HepG2 (cell line): ENCODE measurements around the gene ATP10D. TPM values are rescaled to one million over a fixed set of nuclear protein-coding genes. Genes with fewer than 3 reads are reported as not detected.

Source experiments
- BRF2 ChIP-seq: sonication (generic); formaldehyde crosslinking; IDR thresholded peaks from 2 replicates; pipeline ENCODE4 v1.8.1; 2022; ENCODE audit warnings: mild to moderate bottlenecking, missing genetic modification reagents
- CCDC6 ChIP-seq: sonication (generic); formaldehyde crosslinking; IDR thresholded peaks from 2 replicates; pipeline ENCODE4 v1.8.1; 2022; ENCODE audit warnings: mild to moderate bottlenecking, missing genetic modification reagents, moderate library complexity
- DRAP1 ChIP-seq: IDR thresholded peaks from 2 replicates; pipeline ENCODE4 v1.6.1; 2016; ENCODE audit warnings: missing genetic modification reagents, missing compliant biosample characterization
- E2F1 ChIP-seq: sonication (generic); formaldehyde crosslinking; IDR thresholded peaks from 2 replicates; pipeline ENCODE4 v1.5.0; 2020; ENCODE audit warnings: missing genetic modification reagents
- GMEB1 ChIP-seq: sonication (generic); formaldehyde crosslinking; IDR thresholded peaks from 2 replicates; pipeline ENCODE4 v1.5.1; 2020; ENCODE audit warnings: missing genetic modification reagents, mild to moderate bottlenecking, borderline replicate concordance
- HMGXB4 ChIP-seq, 2 experiments: sonication (generic) in 1 of 2; formaldehyde crosslinking in 1 of 2; IDR thresholded peaks; 2 replicates each; pipeline versions ENCODE4 v1.4.0 to v1.6.1; 2018 to 2020; ENCODE audit warnings: missing genetic modification reagents in 2 of 2, borderline replicate concordance in 1 of 2, low read depth in 1 of 2, mild to moderate bottlenecking in 1 of 2, missing biosample characterization in 1 of 2
- MIER3 ChIP-seq: IDR thresholded peaks from 2 replicates; pipeline ENCODE4 v1.6.1; 2016; ENCODE audit warnings: missing compliant biosample characterization, borderline replicate concordance
- RARA ChIP-seq: IDR thresholded peaks from 2 replicates; pipeline ENCODE4 v1.6.1; 2016; ENCODE audit warnings: missing genetic modification reagents, missing compliant biosample characterization
- SMC3 ChIP-seq: IDR thresholded peaks from 2 replicates; pipeline ENCODE4 v1.6.1; 2011; ENCODE audit warnings: low read length, improper control_type of control experiment
- SRSF1 ChIP-seq: fragments of 200-400 bp; formaldehyde crosslinking; optimal IDR thresholded peaks from 2 replicates; pipeline ENCODE3; 2017; ENCODE audit warnings: mild to moderate bottlenecking, low read depth, low read length, moderate library complexity
- ZBTB44 ChIP-seq: sonication (generic); formaldehyde crosslinking; IDR thresholded peaks from 2 replicates; pipeline ENCODE4 v1.4.0; 2020; ENCODE audit warnings: missing genetic modification reagents
- ZNF253 ChIP-seq: sonication (generic); formaldehyde crosslinking; IDR thresholded peaks from 2 replicates; pipeline ENCODE4 v1.8.0; 2022; ENCODE audit warnings: mild to moderate bottlenecking, missing genetic modification reagents, borderline replicate concordance
- ZNF430 ChIP-seq: sonication (generic); formaldehyde crosslinking; IDR thresholded peaks from 2 replicates; pipeline ENCODE4 v1.9.0; 2021; ENCODE audit warnings: mild to moderate bottlenecking, missing genetic modification reagents
- ZNF614 ChIP-seq: IDR thresholded peaks from 2 replicates; pipeline ENCODE4 v1.6.1; 2018; ENCODE audit warnings: missing biosample characterization, missing genetic modification reagents, inconsistent platforms, borderline replicate concordance
- ZNF737 ChIP-seq: sonication (generic); formaldehyde crosslinking; IDR thresholded peaks from 2 replicates; pipeline ENCODE4 v1.5.0; 2020; ENCODE audit warnings: missing genetic modification reagents, mild to moderate bottlenecking, borderline replicate concordance
- ZNF879 ChIP-seq: sonication (generic); formaldehyde crosslinking; IDR thresholded peaks from 2 replicates; pipeline ENCODE4 v1.8.1; 2023; ENCODE audit warnings: missing genetic modification reagents
- ZNF883 ChIP-seq: sonication (generic); formaldehyde crosslinking; IDR thresholded peaks from 2 replicates; pipeline ENCODE4 v1.5.1; 2020; ENCODE audit warnings: mild to moderate bottlenecking, missing genetic modification reagents; ENCODE audit errors: not compliant biosample characterization
- polyA plus RNA-seq, 8 experiments: library from polyadenylated mRNA; depleted of rRNA in 3 of 8; stranded (reverse) in 7 of 8; unstranded in 1 of 8; fragments of >200 nt; fragmentation: Illumina TruSeq in 4 of 8; extraction: Trizol in 4 of 8; gene quantifications; 2 replicates each; pipeline versions ENCODE4 v1.2.1 to v1.2.3, GENCODE V29; 2011 to 2016; ENCODE audit warnings: low read depth in 4 of 8, missing spikeins in 1 of 8, mixed read lengths in 1 of 8; ENCODE audit not compliant: insufficient read depth in 1 of 8
- total RNA-seq, 5 experiments: library from RNA; depleted of rRNA; stranded (reverse); fragments of >200 nt; fragmentation: Illumina TruSeq; extraction: Trizol; gene quantifications; 2 replicates each; pipeline ENCODE4 v1.2.3, GENCODE V29; 2016; ENCODE audit warnings: low read depth in 1 of 5

ATP10D gene
- total and polyA plus RNA-seq, 2 of the 13 experiments (the other 11 are each of a cell fraction or from before 2014, with no cell fraction given), result 2.2 to 9.8 TPM

GRCh38 chr4:47463235-47463956, 21.7 kb upstream of the ATP10D start, which contains the start of gene COMMD8 (continued):
- TF ChIP-seq GMEB1 (peak; percentile 53; the same call in 1 of the 2 replicates), ZNF253 (CRISPR knock-in tag) (no peak), HMGXB4 (CRISPR knock-in tag; IDR thresholded peaks at IDR 0.05; ENCODE audit: borderline replicate concordance in 1 of 2, low read depth in 1 of 2) (peak; percentile 81 to 83; a peak in 3 of 4 replicates), SMC3 (no peak), BRF2 (peak; percentile 77; the same call in 1 of the 2 replicates), ZNF883 (peak; percentile 24), ZNF737 (CRISPR knock-in tag) (no peak), MIER3 (CRISPR knock-in tag) (peak; percentile 52; the same call in 1 of the 2 replicates), ZNF430 (CRISPR knock-in tag) (peak; percentile 88), ZNF879 (CRISPR knock-in tag) (no peak), SRSF1 (peak; percentile 73), E2F1 (CRISPR knock-in tag) (0 out of 2 replicates have a peak, but pooled peaks have one; percentile 24), ZNF614 (CRISPR knock-in tag) (peak; percentile 81; the same call in 1 of the 2 replicates), DRAP1 (CRISPR knock-in tag) (peak; percentile 89), RARA (CRISPR knock-in tag) (no peak), ZBTB44 (CRISPR knock-in tag) (no peak), CCDC6 (CRISPR knock-in tag) (peak; percentile 75)
